ENCODE measurements around the gene MAN2C1. TPM values are rescaled to one million over a fixed set of nuclear protein-coding genes. Genes with fewer than 3 reads are reported as not detected.
A peak's percentile ranks its signal among the peaks of the same experiment; 100 is the strongest.

Gene MAN2C1
- total and polyA plus RNA-seq, 9 of the 15 experiments (the other 6 are each of a cell fraction or from before 2014, with no cell fraction given): 2.0 to 141 (median 39.9) TPM

DNA sequence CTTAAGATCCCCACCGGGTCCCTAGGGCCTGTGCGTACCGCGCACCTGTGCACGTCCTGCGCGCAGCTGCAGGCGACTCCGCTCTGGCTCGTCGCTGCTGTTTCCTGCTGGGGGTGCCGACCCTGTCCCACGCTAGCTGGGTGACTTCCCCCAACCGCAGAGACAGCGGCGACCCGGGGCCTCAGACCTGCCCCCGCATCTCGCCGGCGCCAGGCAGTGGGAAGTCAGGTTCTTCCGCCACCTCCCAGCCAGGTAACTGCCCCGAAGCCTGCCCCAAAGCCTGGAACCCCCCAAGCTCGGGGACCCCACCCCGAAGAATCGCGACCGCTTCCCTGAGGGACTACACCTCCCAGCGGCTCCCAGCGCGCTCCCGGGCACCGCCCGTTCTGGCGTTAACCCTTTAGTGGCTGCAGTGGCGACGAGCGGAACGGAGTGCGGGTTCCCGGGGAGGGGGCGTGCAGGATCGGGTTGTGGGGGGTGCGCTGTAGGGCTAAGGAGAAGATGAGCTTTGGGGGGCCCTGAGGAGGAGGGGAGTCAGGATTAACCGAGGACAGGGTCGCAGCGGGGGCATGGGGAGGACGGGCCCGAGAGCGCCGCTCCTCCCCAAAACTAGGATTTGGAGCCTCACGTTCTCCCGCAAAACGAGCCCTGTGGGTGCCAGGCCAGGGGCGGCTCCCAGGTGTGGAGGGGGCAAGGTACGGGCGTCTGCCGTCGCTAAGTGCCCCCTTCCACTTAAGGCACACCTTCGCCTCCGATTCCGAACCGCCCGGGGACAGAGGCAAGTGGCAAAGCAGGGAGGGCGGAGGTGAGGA lies 21.0 kb downstream of the MAN2C1 start (continued):
- TF ChIP-seq WHSC1 (IDR thresholded peaks at IDR 0.05; ENCODE audit: low read length) (no peak), NFIC (IDR thresholded peaks at IDR 0.05) (no peak; the same call in 1 of the 2 replicates), ARID1B (IDR thresholded peaks at IDR 0.05) (0 out of 2 replicates have a peak, but pooled peaks have one; percentile 29), NCOA1 (IDR thresholded peaks at IDR 0.05; ENCODE audit: low read depth) (no peak), NFYB (IDR thresholded peaks at IDR 0.05; ENCODE audit: extremely low read depth, insufficient read length) (no peak), MYC (IDR thresholded peaks at IDR 0.05; ENCODE audit: low read depth, low read length) (no peak), MYC (CRISPR knock-in tag; IDR thresholded peaks at IDR 0.05; ENCODE audit: borderline replicate concordance, low read depth) (0 out of 2 replicates have a peak, but pooled peaks have one; percentile 37), ZC3H11A (IDR thresholded peaks at IDR 0.05; ENCODE audit: low read depth, low read length) (0 out of 2 replicates have a peak, but pooled peaks have one; percentile 43), CBX2 (IDR thresholded peaks at IDR 0.05; ENCODE audit: insufficient read depth, low read length, poor library complexity, severe bottlenecking) (no peak), ATF7 (IDR thresholded peaks at IDR 0.05) (0 out of 2 replicates have a peak, but pooled peaks have one; percentile 33), HDAC1 (IDR thresholded peaks at IDR 0.05) (peak in 1 of 2 experiments; percentile 37; a peak in 1 of 4 replicates), GATAD2A (IDR thresholded peaks at IDR 0.05) (peak; percentile 58; the same call in 1 of the 2 replicates)
- TF ChIP-seq, protein P1, sequence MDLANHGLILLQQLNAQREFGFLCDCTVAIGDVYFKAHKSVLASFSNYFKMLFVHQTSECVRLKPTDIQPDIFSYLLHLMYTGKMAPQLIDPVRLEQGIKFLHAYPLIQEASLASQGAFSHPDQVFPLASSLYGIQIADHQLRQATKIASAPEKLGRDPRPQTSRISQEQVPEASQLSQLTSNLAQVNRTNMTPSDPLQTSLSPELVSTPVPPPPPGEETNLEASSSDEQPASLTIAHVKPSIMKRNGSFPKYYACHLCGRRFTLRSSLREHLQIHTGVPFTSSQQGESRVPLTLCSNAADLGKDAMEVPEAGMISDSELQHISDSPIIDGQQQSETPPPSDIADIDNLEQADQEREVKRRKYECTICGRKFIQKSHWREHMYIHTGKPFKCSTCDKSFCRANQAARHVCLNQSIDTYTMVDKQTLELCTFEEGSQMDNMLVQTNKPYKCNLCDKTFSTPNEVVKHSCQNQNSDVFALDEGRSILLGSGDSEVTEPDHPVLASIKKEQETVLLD (IDR thresholded peaks at IDR 0.05): peak; percentile 79
- TF ChIP-seq, protein P2, sequence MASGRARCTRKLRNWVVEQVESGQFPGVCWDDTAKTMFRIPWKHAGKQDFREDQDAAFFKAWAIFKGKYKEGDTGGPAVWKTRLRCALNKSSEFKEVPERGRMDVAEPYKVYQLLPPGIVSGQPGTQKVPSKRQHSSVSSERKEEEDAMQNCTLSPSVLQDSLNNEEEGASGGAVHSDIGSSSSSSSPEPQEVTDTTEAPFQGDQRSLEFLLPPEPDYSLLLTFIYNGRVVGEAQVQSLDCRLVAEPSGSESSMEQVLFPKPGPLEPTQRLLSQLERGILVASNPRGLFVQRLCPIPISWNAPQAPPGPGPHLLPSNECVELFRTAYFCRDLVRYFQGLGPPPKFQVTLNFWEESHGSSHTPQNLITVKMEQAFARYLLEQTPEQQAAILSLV (tag; IDR thresholded peaks at IDR 0.05): no peak
- TF ChIP-seq, protein P3, sequence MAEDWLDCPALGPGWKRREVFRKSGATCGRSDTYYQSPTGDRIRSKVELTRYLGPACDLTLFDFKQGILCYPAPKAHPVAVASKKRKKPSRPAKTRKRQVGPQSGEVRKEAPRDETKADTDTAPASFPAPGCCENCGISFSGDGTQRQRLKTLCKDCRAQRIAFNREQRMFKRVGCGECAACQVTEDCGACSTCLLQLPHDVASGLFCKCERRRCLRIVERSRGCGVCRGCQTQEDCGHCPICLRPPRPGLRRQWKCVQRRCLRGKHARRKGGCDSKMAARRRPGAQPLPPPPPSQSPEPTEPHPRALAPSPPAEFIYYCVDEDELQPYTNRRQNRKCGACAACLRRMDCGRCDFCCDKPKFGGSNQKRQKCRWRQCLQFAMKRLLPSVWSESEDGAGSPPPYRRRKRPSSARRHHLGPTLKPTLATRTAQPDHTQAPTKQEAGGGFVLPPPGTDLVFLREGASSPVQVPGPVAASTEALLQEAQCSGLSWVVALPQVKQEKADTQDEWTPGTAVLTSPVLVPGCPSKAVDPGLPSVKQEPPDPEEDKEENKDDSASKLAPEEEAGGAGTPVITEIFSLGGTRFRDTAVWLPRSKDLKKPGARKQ (CRISPR knock-in tag; IDR thresholded peaks at IDR 0.05): 0 out of 2 replicates have a peak, but pooled peaks have one; percentile 8
- TF ChIP-seq, protein P4, sequence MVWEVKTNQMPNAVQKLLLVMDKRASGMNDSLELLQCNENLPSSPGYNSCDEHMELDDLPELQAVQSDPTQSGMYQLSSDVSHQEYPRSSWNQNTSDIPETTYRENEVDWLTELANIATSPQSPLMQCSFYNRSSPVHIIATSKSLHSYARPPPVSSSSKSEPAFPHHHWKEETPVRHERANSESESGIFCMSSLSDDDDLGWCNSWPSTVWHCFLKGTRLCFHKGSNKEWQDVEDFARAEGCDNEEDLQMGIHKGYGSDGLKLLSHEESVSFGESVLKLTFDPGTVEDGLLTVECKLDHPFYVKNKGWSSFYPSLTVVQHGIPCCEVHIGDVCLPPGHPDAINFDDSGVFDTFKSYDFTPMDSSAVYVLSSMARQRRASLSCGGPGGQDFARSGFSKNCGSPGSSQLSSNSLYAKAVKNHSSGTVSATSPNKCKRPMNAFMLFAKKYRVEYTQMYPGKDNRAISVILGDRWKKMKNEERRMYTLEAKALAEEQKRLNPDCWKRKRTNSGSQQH (CRISPR knock-in tag; IDR thresholded peaks at IDR 0.05): 0 out of 2 replicates have a peak, but pooled peaks have one; percentile 26
- TF ChIP-seq, protein P5, sequence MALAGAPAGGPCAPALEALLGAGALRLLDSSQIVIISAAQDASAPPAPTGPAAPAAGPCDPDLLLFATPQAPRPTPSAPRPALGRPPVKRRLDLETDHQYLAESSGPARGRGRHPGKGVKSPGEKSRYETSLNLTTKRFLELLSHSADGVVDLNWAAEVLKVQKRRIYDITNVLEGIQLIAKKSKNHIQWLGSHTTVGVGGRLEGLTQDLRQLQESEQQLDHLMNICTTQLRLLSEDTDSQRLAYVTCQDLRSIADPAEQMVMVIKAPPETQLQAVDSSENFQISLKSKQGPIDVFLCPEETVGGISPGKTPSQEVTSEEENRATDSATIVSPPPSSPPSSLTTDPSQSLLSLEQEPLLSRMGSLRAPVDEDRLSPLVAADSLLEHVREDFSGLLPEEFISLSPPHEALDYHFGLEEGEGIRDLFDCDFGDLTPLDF (CRISPR knock-in tag; IDR thresholded peaks at IDR 0.05): no peak
